Liver (tissue), 9 donors: ENCODE data around the gene CHCHD1. TPM values are rescaled to one million over a fixed set of nuclear protein-coding genes. Genes with fewer than 3 reads are reported as not detected.

Source experiments
- DNase-seq: peaks from one replicate; pipeline ENCODE4 v3.0.0-alpha.2; 2017; ENCODE audit warnings: low spot score
- H3K27ac ChIP-seq, 2 donors: one replicate each; pipeline ENCODE4 v1.7.0; 2013; ENCODE audit warnings: inconsistent platforms in 2 of 2, low read length in 2 of 2, control low read depth in 1 of 2, low read depth in 1 of 2, mild to moderate bottlenecking in 1 of 2
- H3K27me3 ChIP-seq, 4 donors: one replicate each; pipeline versions ENCODE4 v1.6.1 to v1.7.0; 2013; ENCODE audit warnings: low read length in 3 of 4, inconsistent platforms in 1 of 4, mild to moderate bottlenecking in 1 of 4, moderate library complexity in 1 of 4; ENCODE audit not compliant: control insufficient read depth in 4 of 4, insufficient read depth in 4 of 4
- H3K36me3 ChIP-seq, 4 donors: one replicate each; pipeline versions ENCODE4 v1.6.1 to v1.7.0; 2013; ENCODE audit warnings: low read length in 3 of 4, mild to moderate bottlenecking in 3 of 4, low read depth in 1 of 4, moderate library complexity in 1 of 4; ENCODE audit not compliant: control insufficient read depth in 4 of 4, insufficient read depth in 3 of 4
- H3K4me1 ChIP-seq, 4 donors: one replicate each; pipeline versions ENCODE4 v1.6.1 to v1.7.0; 2013; ENCODE audit warnings: low read length in 3 of 4, mild to moderate bottlenecking in 3 of 4, moderate library complexity in 1 of 4; ENCODE audit not compliant: control insufficient read depth in 4 of 4, insufficient read depth in 4 of 4
- H3K4me3 ChIP-seq, 3 donors: one replicate each; pipeline versions ENCODE4 v1.6.1 to v1.7.0; 2013; ENCODE audit warnings: low read length in 3 of 3, control low read depth in 1 of 3, low read depth in 1 of 3, mild to moderate bottlenecking in 1 of 3
- H3K9ac ChIP-seq, 2 donors: one replicate each; pipeline ENCODE4 v1.7.0; 2013; ENCODE audit warnings: low read length in 2 of 2, mild to moderate bottlenecking in 2 of 2, moderate library complexity in 2 of 2, control low read depth in 1 of 2, low read depth in 1 of 2
- H3K9me3 ChIP-seq, 4 donors: one replicate each; pipeline versions ENCODE4 v1.6.1 to v1.7.0; 2013; ENCODE audit warnings: low read length in 3 of 4; ENCODE audit not compliant: control insufficient read depth in 4 of 4
- EGR1 ChIP-seq, 2 donors: IDR thresholded peaks; 2 replicates each; pipeline ENCODE4 v1.6.1; 2016 to 2018; ENCODE audit warnings: antibody characterized with exemption in 2 of 2, low read depth in 2 of 2
- FOXA1 ChIP-seq: IDR thresholded peaks from 2 replicates; pipeline ENCODE4 v1.6.1; 2016; ENCODE audit warnings: antibody characterized with exemption
- FOXA2 ChIP-seq: IDR thresholded peaks from 2 replicates; pipeline ENCODE4 v1.6.1; 2016; ENCODE audit warnings: antibody characterized with exemption
- GABPA ChIP-seq, 2 donors: IDR thresholded peaks in 1 of 2; conservative IDR thresholded peaks in 1 of 2; 2 replicates each; pipeline ENCODE4 v1.6.1; 2016; ENCODE audit warnings: antibody characterized with exemption in 2 of 2, mild to moderate bottlenecking in 1 of 2, moderate library complexity in 1 of 2
- HNF4A ChIP-seq, 2 donors: conservative IDR thresholded peaks; 2 replicates each; pipeline ENCODE4 v1.6.1; 2016; ENCODE audit warnings: antibody characterized with exemption in 2 of 2, mild to moderate bottlenecking in 2 of 2
- HNF4G ChIP-seq: IDR thresholded peaks from 2 replicates; pipeline ENCODE4 v1.6.1; 2016; ENCODE audit warnings: antibody characterized with exemption
- JUND ChIP-seq, 2 donors: IDR thresholded peaks; 2 replicates each; pipeline ENCODE4 v1.6.1; 2016; ENCODE audit warnings: antibody characterized with exemption in 2 of 2
- NR2F2 ChIP-seq: IDR thresholded peaks from 2 replicates; pipeline ENCODE4 v1.6.1; 2016; ENCODE audit warnings: antibody characterized with exemption
- RAD21 ChIP-seq, 2 donors: IDR thresholded peaks; 2 replicates each; pipeline ENCODE4 v1.6.1; 2016; ENCODE audit warnings: antibody characterized with exemption in 2 of 2, mild to moderate bottlenecking in 2 of 2
- REST ChIP-seq: IDR thresholded peaks from 2 replicates; pipeline ENCODE4 v1.6.1; 2016; ENCODE audit warnings: antibody characterized with exemption, mild to moderate bottlenecking
- RXRA ChIP-seq, 2 donors: IDR thresholded peaks; 2 replicates each; pipeline ENCODE4 v1.6.1; 2017 to 2018; ENCODE audit warnings: antibody characterized with exemption in 2 of 2, mild to moderate bottlenecking in 1 of 2
- SP1 ChIP-seq: IDR thresholded peaks from 2 replicates; pipeline ENCODE4 v1.6.1; 2018; ENCODE audit warnings: antibody characterized with exemption, mild to moderate bottlenecking
- TAF1 ChIP-seq: conservative IDR thresholded peaks from 2 replicates; pipeline ENCODE4 v1.6.1; 2016; ENCODE audit warnings: antibody characterized with exemption, mild to moderate bottlenecking
- YY1 ChIP-seq: IDR thresholded peaks from 2 replicates; pipeline ENCODE4 v1.6.1; 2016; ENCODE audit warnings: antibody characterized with exemption, mild to moderate bottlenecking
- WGBS: extraction: QIAGEN DNeasy Blood & Tissue Kit; methylation state at CpG from one replicate; pipeline ENCODE4 v1.1.7; 2013; 5-methylcytosine and 5-hydroxymethylcytosine counted together
- polyA plus RNA-seq, 2 donors: library from polyadenylated mRNA; stranded (reverse) in 1 of 2; unstranded in 1 of 2; fragments of 200-250 nt in 1 of 2; fragments of >200 nt in 1 of 2; fragmentation: Nextera tagmentation in 1 of 2; extraction: Ambion mirVana in 1 of 2; gene quantifications; one replicate each; pipeline versions ENCODE4 v1.2.1 to v1.2.3, GENCODE V29; 2013 to 2015
- total RNA-seq, 2 donors: library from RNA; depleted of rRNA; stranded (reverse); fragments of >200 nt; gene quantifications; one replicate each; pipeline ENCODE4 v1.2.3, GENCODE V29; 2014
- TF ChIP-seq, protein P1 (sequence below): IDR thresholded peaks from 2 replicates; pipeline ENCODE4 v1.6.1; 2016; ENCODE audit warnings: antibody characterized with exemption
- TF ChIP-seq, protein P2 (sequence below): fragments of 150-350 bp; IDR thresholded peaks from 2 replicates; pipeline ENCODE4 v1.5.1; 2017; ENCODE audit warnings: improper control_type of control experiment, low read depth, low read length; ENCODE audit not compliant: missing input control
- TF ChIP-seq, protein P3 (sequence below): IDR thresholded peaks from 2 replicates; pipeline ENCODE4 v1.6.1; 2016; ENCODE audit warnings: antibody characterized with exemption
- TF ChIP-seq, protein P4 (sequence below): IDR thresholded peaks from 2 replicates; pipeline ENCODE4 v1.6.1; 2016; ENCODE audit warnings: antibody characterized with exemption
- donor health status: healthy.
- donor health status: healthy.
- donor health status: healthy.
- donor health status: healthy.
- donor health status: healthy.

CHCHD1 gene
- total and polyA plus RNA-seq, 4 donors, result 7.6 to 47.4 (median 23.1) TPM

DNA sequence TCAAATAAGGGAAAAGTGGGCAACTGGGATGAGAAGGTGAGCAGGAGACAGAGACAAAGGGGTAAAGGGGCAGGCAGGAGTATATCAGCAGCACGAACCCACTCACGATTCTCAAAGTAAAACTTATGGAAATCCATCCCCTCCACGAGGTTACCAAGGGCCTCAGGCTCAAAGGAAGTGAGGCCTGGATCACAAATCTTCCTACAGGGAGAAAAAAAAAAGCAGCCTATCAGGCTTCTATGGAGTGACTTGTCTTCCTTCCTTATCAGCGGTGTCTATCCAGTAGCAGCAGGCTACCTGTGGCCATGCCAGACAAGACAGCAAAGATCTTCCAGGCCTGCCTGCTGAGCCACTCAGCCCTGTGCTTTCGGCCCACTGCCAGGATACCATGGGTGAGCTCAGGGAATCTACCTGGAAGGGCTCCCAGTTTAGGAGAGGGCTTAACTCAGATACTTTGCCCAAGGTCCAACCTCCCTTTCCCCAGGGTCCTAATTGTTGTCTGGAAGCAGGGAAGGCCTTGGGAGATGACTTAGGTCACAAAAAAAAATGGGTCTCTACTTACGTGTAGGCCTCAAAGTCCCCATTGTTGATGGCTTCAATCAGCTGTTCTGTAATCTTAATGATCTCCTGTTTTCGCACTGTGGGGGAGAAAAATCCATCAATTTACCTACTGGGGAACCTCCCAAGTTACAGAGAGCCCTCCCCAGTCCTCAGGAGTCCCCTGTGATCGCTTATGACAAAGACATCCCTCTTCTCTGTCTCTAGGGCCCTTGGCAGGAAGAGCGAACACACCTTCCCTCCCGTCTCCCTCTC lies 35.3 kb downstream of the CHCHD1 start:
- H3K4me1 ChIP-seq, result peaks cover 18 to 38% (median 35%) of the 10 kb centered on the region in 4 donors
- no peak overlapping the region for H3K4me3 ChIP-seq
- H3K36me3 ChIP-seq, result peaks cover 0 to 6% (median 0%) of the 10 kb centered on the region in 4 donors
- no peak for DNase-seq
- 70% methylated on average over 10 of the region's 10 CpGs for WGBS
- no peak for TF ChIP-seq GABPA (IDR thresholded peaks at IDR 0.05 in 1 of 2, conservative IDR thresholded peaks at IDR 0.05 in 1 of 2)
- no peak for TF ChIP-seq TAF1
- no peak for TF ChIP-seq YY1
- TF ChIP-seq REST, result no peak
- TF ChIP-seq HNF4A (conservative IDR thresholded peaks at IDR 0.05), result peak; percentile 89 to 91
- TF ChIP-seq EGR1 (IDR thresholded peaks at IDR 0.05; ENCODE audit: low read depth in 2 of 2), result no peak
- peak in 1 of 2 donors; percentile 27 for TF ChIP-seq JUND (IDR thresholded peaks at IDR 0.05)
- TF ChIP-seq NR2F2, result no peak
- peak; percentile 62 for TF ChIP-seq SP1
- TF ChIP-seq, protein P1, sequence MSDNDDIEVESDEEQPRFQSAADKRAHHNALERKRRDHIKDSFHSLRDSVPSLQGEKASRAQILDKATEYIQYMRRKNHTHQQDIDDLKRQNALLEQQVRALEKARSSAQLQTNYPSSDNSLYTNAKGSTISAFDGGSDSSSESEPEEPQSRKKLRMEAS, result no peak
- peak; percentile 75 for TF ChIP-seq HNF4G
- TF ChIP-seq FOXA2, result no peak
- no peak for TF ChIP-seq RAD21 (IDR thresholded peaks at IDR 0.05)
- TF ChIP-seq, protein P2, sequence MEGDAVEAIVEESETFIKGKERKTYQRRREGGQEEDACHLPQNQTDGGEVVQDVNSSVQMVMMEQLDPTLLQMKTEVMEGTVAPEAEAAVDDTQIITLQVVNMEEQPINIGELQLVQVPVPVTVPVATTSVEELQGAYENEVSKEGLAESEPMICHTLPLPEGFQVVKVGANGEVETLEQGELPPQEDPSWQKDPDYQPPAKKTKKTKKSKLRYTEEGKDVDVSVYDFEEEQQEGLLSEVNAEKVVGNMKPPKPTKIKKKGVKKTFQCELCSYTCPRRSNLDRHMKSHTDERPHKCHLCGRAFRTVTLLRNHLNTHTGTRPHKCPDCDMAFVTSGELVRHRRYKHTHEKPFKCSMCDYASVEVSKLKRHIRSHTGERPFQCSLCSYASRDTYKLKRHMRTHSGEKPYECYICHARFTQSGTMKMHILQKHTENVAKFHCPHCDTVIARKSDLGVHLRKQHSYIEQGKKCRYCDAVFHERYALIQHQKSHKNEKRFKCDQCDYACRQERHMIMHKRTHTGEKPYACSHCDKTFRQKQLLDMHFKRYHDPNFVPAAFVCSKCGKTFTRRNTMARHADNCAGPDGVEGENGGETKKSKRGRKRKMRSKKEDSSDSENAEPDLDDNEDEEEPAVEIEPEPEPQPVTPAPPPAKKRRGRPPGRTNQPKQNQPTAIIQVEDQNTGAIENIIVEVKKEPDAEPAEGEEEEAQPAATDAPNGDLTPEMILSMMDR, result no peak
- TF ChIP-seq, protein P3, sequence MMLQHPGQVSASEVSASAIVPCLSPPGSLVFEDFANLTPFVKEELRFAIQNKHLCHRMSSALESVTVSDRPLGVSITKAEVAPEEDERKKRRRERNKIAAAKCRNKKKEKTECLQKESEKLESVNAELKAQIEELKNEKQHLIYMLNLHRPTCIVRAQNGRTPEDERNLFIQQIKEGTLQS, result no peak
- no peak for TF ChIP-seq FOXA1
- TF ChIP-seq RXRA (IDR thresholded peaks at IDR 0.05), result peak; percentile 41 to 66
- TF ChIP-seq, protein P4, sequence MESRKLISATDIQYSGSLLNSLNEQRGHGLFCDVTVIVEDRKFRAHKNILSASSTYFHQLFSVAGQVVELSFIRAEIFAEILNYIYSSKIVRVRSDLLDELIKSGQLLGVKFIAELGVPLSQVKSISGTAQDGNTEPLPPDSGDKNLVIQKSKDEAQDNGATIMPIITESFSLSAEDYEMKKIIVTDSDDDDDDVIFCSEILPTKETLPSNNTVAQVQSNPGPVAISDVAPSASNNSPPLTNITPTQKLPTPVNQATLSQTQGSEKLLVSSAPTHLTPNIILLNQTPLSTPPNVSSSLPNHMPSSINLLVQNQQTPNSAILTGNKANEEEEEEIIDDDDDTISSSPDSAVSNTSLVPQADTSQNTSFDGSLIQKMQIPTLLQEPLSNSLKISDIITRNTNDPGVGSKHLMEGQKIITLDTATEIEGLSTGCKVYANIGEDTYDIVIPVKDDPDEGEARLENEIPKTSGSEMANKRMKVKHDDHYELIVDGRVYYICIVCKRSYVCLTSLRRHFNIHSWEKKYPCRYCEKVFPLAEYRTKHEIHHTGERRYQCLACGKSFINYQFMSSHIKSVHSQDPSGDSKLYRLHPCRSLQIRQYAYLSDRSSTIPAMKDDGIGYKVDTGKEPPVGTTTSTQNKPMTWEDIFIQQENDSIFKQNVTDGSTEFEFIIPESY, result no peak
- H3K9me3 ChIP-seq, result no peaks in the 10 kb centered on the region
- H3K27me3 ChIP-seq, result no peaks in the 10 kb centered on the region
- H3K9ac ChIP-seq, result peak overlapping the region; percentile 16 to 35
- H3K27ac ChIP-seq, result peak overlapping the region; percentile 4 to 68
